HG03342 (cell line): ENCODE data around the gene AKAP10.
"Not testable (repeated sequence)": the region's sequence is repeated elsewhere in the genome, so short reads cannot be mapped to it uniquely, and the experiment has no call there.

ENCODE experiments used
- ATAC-seq: cut with Tn5 transposase; IDR thresholded peaks from one replicate; pipeline ENCODE4 v1.9.1; 2021; ENCODE audit warnings: mild to moderate bottlenecking, moderate library complexity; ENCODE audit not compliant: unreplicated experiment

The AKAP10 gene

GRCh38 chr17:19873346-19873745 lies 104.3 kb downstream of the AKAP10 start:
- no peak for ATAC-seq

DNA sequence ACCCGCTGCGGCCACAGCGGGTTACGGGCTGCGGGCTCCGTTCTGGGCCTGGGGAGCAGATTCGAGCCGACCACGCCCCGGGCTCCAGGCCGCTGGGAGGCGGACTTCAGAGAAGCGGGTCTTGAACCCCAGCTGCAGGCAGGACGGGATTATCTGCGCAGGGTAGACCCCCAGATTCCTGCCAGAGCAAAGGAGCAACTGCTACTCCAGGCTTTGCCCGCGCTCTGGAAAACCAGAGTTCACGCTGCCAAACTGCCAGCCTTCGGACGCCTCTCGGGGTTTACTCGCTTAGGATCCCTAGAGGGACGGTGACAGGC lies 109.6 kb downstream of the AKAP10 start:
- ATAC-seq: no peak

DNA sequence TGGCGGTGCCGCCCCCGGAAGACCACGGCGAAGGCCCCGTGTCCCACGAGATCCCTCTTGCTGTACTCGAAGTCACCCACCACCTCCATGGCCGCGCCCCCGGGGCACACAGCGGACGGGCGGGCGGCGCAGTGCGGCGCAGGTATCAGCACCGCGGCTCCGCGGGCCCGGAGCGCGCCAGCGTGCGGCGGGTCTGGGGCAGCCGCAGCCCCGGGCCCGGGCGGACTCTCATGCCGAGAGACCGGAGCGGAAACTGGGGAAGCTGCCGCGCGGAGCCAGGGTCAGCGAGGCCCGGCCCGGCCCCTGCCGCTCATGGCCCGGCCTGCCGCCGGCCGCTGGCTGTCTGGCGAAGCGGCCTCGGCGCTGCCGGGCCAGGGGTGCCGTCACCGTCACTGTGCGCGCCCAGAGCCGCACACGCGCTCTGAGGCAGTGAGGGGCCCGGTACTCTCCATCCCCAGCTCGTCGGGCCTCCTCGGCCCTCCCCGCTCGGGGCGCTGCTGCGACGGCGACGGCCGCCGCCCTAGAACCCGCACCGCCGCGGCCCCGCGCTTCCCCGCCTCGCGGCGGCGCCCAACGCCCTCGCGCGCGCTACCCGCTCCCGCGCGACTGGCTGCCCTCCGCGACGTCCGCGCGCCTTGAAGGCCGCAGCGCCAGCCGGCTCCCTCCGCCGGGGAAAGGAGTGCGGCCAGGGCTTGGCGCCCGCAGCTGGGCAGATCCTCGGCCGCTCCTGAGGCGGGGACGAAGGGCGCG lies 110.1 kb downstream of the AKAP10 start, which contains the start of gene ULK2:
Gene ULK2 (minus strand): TSS at position 608 of the 750 bp plus-strand sequence. CDS start 519 bp downstream, at position 89.
- peak; percentile 54 for ATAC-seq

GRCh38 chr17:19867079-19867328 lies 110.6 kb downstream of the AKAP10 start:
- peak; percentile 53 for ATAC-seq

DNA sequence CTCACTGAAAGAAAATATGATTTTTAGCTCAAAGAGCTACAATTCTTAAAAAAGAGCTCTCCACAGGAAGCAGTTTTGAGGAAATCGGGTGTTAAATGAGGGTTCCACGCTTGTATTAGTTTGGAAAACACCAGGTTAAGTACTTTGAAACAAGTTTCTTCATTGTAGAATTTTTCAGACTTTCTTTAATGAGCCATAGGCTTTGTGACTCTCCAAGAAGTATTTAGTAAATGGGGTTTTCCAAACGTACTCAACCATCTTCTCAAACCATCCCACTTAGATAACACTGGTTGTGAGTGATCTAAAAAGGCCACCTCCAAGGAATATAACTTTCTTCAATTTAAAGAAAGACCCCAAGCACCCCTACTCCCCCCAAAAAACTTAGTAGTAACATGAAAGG lies 112.6 kb downstream of the AKAP10 start:
- ATAC-seq: no peak

DNA sequence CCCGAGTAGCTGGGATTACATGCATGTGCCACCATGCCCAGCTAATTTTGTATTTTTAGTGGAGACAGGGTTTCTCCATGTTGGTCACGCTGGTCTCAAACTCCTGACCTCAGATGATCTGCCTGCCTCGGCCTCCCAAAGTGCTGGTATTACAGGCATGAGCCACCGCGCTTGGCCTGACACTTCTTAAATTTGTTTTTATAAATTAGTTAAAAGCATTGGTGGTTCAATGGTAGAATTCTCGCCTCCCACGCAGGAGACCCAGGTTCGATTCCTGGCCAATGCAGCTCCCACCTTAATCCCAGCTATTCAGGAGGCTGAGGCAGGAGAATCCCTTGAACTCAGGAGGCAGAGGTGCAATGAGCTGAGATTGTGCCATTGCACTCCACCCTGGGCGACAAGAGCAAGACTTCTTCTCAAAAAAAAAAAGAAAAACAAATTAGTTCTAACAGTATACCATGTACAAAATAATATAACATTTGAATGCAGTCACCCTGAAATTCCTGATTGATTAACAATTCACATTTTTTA lies 116.9 kb downstream of the AKAP10 start:
- not testable (repeated sequence) for ATAC-seq

DNA sequence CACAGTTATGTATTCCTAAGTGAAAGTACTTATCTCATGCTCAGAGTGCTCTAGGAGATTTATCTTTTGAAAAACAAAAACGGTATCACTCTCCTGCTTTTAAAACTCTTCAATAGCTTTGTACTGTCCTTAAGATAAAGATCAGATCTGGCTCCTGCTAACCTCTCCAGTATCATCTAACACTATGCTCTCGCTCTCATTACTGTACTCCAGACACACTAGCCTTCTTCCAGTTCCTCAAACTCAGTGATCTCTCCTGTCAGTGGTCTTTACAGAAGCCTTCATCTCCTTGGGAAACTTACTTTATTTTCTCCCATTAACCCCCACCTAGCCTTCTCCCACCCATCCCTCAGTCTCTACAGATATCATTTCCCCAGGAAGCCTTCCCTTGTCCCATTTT lies 120.0 kb downstream of the AKAP10 start:
- ATAC-seq: no peak
